Measurements from ENCODE around the gene SIAH3. TPM values are rescaled to one million over a fixed set of nuclear protein-coding genes. Genes with fewer than 3 reads are reported as not detected.

Gene SIAH3
- polyA plus RNA-seq, 1 experiment = not detected

- Histone ChIP-seq H3K27me3 (ENCODE audit: control insufficient read depth, insufficient read depth, low read length) (no peaks in the 10 kb centered on the region), H3K36me3 (ENCODE audit: control insufficient read depth, insufficient read depth, low read length) (no peaks in the 10 kb centered on the region), H3K4me3 (ENCODE audit: low read depth, low read length) (no peak overlapping the region)
- DNase-seq (ENCODE audit: low read depth) = no peak
- POLR2A ChIA-PET = no interaction called here
- no peak for TF ChIP-seq CTCF (IDR thresholded peaks at IDR 0.05; ENCODE audit: insufficient read depth, low read depth, low read length)
- CTCF ChIA-PET = interaction anchor here (0.6 to 1.2 kb wide), 2 partner anchors 9 to 10 kb away, joined by 3 read pairs; no protein-coding TSS in a partner anchor
These were observed 71.7 kb downstream of the SIAH3 start for GRCh38 chr13:45779901-45780300.

GRCh38 chr13:45778882-45779281 lies 72.7 kb downstream of the SIAH3 start:
- POLR2A ChIA-PET = no interaction called here
- H3K36me3 ChIP-seq (ENCODE audit: control insufficient read depth, insufficient read depth, low read length) = no peaks in the 10 kb centered on the region
- no peaks in the 10 kb centered on the region for H3K27me3 ChIP-seq (ENCODE audit: control insufficient read depth, insufficient read depth, low read length)
- no peak overlapping the region for H3K4me3 ChIP-seq (ENCODE audit: low read depth, low read length)
- no peak for TF ChIP-seq CTCF (IDR thresholded peaks at IDR 0.05; ENCODE audit: insufficient read depth, low read depth, low read length)
- no peak for DNase-seq (ENCODE audit: low read depth)
- CTCF ChIA-PET = interaction anchor here (0.7 to 1.4 kb wide), 2 partner anchors 15 to 155 kb away, joined by 3 read pairs; no protein-coding TSS in a partner anchor

DNA sequence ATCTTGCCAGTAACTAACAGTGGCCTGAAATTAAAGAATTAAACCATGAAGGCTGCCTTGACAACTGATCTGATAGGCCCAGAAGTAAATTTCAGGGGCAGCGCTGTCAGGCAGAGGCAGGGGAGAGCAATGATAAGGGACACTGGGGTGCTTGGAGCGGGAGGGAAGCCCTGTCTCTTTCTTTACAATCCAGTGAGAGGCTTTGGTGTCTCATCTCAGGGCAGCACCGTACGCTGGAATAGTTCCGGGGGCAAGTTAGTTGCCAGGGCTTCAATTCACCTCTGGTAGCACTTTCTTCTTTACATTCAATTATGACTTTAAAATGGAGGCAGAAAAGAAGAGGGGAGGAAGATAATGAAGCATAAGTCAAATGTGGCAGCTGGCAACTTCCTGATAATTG lies 74.8 kb downstream of the SIAH3 start:
- no peak overlapping the region for H3K4me3 ChIP-seq (ENCODE audit: low read depth, low read length)
- no peaks in the 10 kb centered on the region for H3K36me3 ChIP-seq (ENCODE audit: control insufficient read depth, insufficient read depth, low read length)
- CTCF ChIA-PET = no interaction called here
- DNase-seq (ENCODE audit: low read depth) = no peak
- no peaks in the 10 kb centered on the region for H3K27me3 ChIP-seq (ENCODE audit: control insufficient read depth, insufficient read depth, low read length)
- POLR2A ChIA-PET = no interaction called here
- no peak for TF ChIP-seq CTCF (IDR thresholded peaks at IDR 0.05; ENCODE audit: insufficient read depth, low read depth, low read length)

DNA sequence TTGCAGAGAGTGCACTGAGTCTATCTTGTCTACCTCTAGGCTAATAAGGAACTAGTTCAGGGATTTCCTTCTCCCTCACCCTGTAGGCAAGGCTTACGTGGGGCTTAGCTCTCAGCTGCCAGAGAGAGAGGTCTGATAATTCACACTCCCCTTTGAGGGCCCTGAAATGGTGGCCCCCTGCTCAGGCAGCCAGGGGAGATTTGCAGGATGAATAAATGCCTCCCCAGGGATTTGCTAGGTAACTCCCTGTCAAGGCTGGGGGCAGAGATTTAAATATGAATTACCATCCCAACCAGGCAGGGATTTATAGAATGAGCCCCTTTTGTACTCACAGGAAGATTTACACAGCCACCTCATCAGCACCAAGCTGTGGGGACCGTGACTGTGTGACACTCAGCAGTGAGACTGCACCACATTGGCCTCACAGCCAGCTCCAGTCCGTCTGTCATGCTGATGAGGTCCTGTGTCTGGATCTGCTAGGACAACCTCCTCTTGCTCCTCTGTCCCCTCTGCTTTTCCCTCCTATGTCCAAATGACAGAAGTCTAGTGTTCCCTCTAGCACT lies 76.1 kb downstream of the SIAH3 start:
- Histone ChIP-seq H3K4me3 (ENCODE audit: low read depth, low read length) (no peak overlapping the region), H3K27me3 (ENCODE audit: control insufficient read depth, insufficient read depth, low read length) (no peaks in the 10 kb centered on the region), H3K36me3 (ENCODE audit: control insufficient read depth, insufficient read depth, low read length) (no peaks in the 10 kb centered on the region)
- CTCF ChIA-PET = no interaction called here
- POLR2A ChIA-PET = no interaction called here
- TF ChIP-seq CTCF (IDR thresholded peaks at IDR 0.05; ENCODE audit: insufficient read depth, low read depth, low read length) = no peak
- no peak for DNase-seq (ENCODE audit: low read depth)

- no peaks in the 10 kb centered on the region for H3K36me3 ChIP-seq (ENCODE audit: control insufficient read depth, insufficient read depth, low read length)
- CTCF ChIA-PET = no interaction called here
- no peak for DNase-seq (ENCODE audit: low read depth)
- no peaks in the 10 kb centered on the region for H3K27me3 ChIP-seq (ENCODE audit: control insufficient read depth, insufficient read depth, low read length)
- no peak overlapping the region for H3K4me3 ChIP-seq (ENCODE audit: low read depth, low read length)
- POLR2A ChIA-PET = no interaction called here
- no peak for TF ChIP-seq CTCF (IDR thresholded peaks at IDR 0.05; ENCODE audit: insufficient read depth, low read depth, low read length)
These were observed 77.6 kb downstream of the SIAH3 start for GRCh38 chr13:45773944-45774343.

Measured in BJ (cell line).